HG03159 (cell line): ENCODE measurements around the gene C7orf57.
"Not testable (repeated sequence)": the region's sequence is repeated elsewhere in the genome, so short reads cannot be mapped to it uniquely, and the experiment has no call there.

Source experiments
- ATAC-seq: cut with Tn5 transposase; IDR thresholded peaks from one replicate; pipeline ENCODE4 v1.9.1; 2021; ENCODE audit warnings: mild to moderate bottlenecking, moderate library complexity; ENCODE audit not compliant: unreplicated experiment

C7orf57 gene

GRCh38 chr7:48035301-48035966 is at the start of gene C7orf57:
Gene C7orf57, plus strand, starts transcription at chr7:48035543. Its CDS starts 766 bp downstream, at chr7:48036309.
- peak; percentile 98 for ATAC-seq

DNA sequence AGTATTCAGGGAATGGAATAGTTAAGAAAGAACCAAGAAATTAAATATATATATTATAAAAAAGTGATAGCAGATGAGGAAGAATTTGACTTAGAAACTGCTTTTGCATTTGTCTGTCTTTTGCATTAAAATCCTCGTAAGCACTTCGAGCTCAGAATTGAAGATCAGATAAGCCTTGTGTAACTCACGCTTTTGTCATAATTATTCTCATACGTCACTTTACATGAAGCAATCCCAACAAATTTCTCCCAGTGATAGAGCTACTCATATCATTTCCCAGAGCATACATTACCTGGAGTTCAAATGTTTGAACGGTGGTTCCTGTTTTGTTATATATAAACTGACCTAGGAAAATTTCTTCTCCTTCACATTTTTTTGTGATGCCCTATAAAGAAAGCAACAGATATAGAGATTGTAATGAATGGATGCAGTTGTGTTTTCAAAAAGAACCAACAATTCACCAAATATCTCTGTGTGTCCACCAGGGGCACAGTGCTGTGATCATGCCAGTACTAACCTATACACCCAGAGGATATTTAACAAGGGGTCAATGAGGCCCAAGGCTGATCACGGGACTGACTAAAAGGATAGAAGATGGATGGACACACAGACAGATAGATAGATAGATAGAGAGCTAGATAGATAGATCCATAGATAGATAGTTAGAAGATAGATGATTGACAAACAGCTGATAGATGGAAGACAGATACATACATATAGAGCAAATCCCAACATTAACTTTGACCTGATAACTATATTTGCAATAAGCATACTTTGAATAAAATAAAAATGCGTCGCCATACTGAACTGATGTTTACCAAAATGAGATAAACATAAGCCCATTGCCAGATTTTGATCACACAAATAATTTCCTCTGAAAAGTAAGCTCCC is 46.6 kb upstream of the C7orf57 start:
- no peak for ATAC-seq

DNA sequence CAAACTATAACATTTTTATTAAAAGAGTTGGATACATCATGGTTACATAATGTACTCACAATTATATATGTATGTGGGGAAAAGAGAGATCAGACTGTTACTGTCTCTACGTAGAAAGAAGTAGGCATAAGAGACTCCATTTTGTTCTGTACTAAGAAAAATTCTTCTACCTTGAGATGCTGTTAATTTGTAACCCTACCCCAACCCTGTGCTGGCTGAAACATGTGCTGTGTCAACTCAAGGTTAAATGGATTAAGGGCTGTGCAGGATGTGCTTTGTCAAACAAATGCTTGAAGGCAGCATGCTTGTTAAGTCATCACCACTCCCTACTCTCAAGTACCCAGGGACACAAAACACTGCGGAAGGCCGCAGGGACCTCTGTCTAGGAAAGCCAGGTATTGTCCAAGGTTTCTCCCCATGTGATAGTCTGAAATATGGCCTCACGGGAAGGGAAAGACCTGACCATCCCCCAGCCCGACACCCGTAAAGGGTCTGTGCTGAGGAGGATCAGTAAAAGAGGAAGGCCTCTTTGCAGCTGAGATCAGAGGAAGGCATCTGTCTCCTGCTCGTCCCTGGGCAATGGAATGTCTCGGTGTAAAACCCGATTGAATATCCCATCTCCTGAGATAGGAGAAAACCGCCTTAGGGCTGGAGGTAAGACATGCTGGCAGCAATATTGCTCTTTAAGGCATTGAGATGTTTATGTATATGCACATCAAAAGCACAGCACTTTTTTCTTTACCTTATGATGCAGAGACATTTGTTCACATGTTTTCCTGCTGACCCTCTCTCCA is 45.5 kb upstream of the C7orf57 start:
- ATAC-seq, result not testable (repeated sequence)

DNA sequence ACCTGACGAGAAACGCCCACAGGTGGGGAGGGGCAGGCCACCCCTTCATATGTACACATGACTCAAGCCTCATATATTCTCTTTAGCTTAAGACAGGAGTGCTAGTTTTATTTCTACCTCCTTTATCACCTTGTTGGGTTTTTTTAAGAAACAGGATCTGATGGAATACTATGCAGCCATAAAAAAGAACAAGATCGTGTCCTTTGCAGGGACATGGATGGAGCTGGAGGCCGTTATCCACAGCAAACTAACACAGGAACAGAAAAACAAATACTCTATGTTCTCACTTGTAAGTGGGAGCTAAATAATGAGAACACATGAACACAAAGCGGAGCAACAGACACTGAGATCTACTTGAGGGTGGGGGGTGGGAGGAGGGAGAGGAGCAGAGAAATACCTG is 44.8 kb upstream of the C7orf57 start:
- ATAC-seq, result no peak

GRCh38 chr7:47991270-47991669 is 44.1 kb upstream of the C7orf57 start:
- ATAC-seq, result no peak

GRCh38 chr7:47991741-47992311 is 43.5 kb upstream of the C7orf57 start:
- ATAC-seq, result peak; percentile 99

DNA sequence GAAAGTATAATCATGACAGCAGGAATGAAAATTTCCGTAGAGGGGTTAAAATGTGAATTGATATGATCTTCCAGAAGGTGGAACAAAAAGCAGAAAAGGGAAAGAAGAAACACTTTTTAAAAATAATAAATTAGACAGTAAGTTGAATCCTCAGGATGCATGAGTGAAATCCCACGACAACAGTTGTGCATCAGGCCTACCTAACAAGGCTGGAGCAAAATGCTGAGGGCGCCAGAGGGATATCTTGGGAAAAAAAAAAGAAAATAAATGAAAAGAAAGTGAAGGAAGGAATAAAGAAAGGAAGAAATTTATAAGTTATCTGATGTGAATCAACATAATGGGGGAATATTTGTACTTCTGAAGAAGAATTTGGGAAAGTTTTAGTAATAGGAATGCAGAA is 42.9 kb upstream of the C7orf57 start:
- no peak for ATAC-seq

DNA sequence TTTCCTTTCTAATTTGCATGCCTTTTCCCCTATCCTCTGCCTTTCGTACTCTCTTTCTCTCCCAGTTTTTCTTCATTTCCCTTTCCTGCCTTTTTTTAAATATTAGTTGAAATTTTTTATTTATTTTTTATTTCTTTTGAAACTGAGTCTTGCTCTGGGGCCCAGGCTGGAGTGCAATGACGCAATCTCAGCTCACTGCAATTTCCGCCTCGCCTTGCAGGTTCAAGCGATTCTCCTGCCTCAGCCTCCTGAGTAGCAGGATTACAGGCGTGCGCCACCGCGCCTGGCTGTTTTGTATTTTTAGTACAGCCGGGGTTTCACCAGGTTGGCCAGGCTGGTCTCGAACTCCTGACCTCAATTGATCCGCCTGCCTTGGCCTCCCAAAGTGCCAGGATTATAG is 35.9 kb upstream of the C7orf57 start:
- ATAC-seq, result no peak

DNA sequence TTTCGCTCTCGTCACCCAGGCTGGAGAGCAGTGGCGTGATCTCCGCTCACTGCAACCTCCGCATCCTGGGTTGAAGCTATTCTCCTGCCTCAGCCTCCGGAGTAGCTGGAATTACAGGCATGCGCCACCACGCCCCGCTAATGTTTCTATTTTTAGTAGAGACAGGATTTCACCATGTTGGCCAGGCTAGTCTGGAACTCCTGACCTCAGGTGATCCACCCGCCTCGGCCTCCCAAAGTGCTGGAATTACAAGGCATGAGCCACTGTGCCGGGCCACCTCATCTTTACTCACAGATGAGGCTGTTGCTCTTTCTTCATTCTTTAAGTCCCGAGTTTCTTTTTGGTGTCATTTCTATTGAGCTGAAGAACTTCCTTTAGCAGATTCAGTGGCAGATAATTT is 35.2 kb upstream of the C7orf57 start:
- ATAC-seq, result not testable (repeated sequence)

GRCh38 chr7:48004032-48004431 is 31.3 kb upstream of the C7orf57 start:
- no peak for ATAC-seq

GRCh38 chr7:48004638-48005037 is 30.7 kb upstream of the C7orf57 start:
- no peak for ATAC-seq

GRCh38 chr7:48006866-48007265 is 28.5 kb upstream of the C7orf57 start:
- ATAC-seq, result no peak

DNA sequence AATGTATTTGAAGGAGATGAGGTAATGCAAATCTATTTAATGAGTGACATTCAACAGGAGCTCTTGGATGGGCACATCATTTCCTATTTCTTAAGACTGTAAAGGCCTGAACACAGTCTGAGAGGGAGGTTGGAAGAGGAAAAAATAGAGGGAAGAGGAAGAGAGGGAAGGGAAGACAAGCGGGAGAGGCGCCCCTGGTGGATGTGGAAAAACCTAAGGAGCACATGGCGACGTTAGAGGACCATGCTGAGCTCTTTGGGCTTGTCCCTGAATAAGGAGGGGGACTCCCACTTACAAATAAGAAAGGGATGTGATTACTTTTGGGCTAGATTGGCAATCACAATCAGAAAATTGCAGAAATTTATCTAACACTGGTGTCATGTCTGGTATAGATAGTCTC is 26.1 kb upstream of the C7orf57 start:
- ATAC-seq, result no peak

DNA sequence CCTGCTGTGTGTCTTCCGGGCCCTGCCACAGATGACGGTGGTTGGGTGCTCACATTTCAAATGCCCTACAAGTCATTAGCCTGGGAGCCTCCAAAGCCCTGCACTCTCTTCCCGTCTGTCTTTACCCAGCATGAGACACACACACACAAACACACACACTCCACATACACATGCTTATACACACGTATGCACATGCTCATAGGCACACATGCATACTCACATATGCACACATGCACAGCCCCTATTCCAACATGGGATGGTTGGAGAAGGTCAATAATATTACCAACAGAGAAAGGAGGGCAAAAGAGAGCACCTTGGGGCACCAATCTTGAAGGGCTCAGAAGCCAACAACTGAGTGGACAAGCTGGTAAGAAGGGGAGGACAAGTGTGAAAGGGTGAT is 25.4 kb upstream of the C7orf57 start:
- ATAC-seq, result no peak

- no peak for ATAC-seq
Measured at GRCh38 chr7:48011323-48011722, 24.0 kb upstream of the C7orf57 start.

DNA sequence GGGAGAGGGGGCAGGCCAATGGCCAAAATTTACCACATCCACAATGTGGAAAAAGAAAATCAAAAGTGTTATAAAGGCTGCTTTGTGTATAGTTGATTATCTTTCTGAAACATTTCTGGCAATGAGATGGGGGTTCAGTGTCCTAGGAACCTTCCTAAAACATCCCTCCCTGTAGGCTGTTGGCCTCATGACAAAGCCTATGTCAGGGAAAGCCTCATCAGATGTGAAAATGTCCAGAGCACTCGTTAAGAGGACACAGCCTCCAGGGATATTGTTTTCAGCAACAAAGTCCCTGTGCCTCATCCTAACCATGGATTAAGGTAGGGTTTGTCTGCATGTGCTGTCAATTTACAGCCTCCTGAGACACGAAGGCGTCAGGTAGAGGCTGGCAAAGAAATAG is 23.4 kb upstream of the C7orf57 start:
- no peak for ATAC-seq

GRCh38 chr7:48016641-48017040 is 18.7 kb upstream of the C7orf57 start:
- no peak for ATAC-seq

DNA sequence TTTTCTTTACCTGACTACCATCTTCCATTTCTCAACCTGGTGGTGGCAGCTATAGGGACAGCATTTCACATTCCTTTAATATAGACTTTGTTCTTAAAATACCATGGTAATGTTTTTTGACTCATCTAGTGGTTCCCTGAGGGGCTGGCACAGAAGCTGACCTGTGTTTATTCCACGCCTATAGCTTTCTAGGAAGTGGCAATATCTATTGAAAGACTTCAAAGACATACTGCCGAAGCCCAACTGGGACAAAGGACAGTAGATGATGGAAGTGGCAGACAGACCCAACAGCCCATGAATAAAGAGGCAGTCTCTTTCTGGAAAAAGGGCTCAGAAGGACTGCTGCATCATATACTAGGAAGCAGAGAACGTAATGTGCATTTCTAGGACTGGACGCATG is 17.7 kb upstream of the C7orf57 start:
- no peak for ATAC-seq

- no peak for ATAC-seq
Measured at GRCh38 chr7:48025624-48026023, 9.7 kb upstream of the C7orf57 start.

- ATAC-seq, result no peak
Measured at GRCh38 chr7:48028938-48029337, 6.4 kb upstream of the C7orf57 start, which contains the start of gene SUN3. Gene SUN3, minus strand, starts transcription at chr7:48029107. Its CDS starts 169 bp downstream, at chr7:48028938.

DNA sequence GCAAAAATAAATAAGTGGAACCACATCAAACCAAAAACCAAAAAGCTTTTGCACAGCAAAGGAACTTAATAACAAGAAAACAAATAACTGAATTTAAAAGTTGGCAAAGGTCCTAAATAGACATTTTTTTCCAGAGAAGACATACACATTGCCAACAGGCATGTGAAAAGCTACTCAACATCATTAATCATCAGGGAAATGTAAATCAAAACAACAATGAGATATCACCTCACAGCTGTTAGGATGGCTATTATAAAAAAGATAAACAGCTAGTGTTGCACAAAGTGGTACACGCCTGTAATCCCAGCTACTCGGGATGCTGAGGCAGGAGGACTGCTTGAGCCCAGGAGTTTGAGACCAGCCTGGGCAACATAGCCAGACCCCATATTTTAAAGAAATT is 4.2 kb upstream of the C7orf57 start:
- no peak for ATAC-seq
